Mesendoderm (in vitro differentiated cells): Measurements from ENCODE around the gene CDCA5.

Experiments
- DNase-seq: peaks from one replicate; pipeline ENCODE4 v3.0.0; 2013
- H2AK5ac ChIP-seq: 2 replicates; pipeline ENCODE4 v1.6.1; 2013; ENCODE audit warnings: low read length, inconsistent platforms
- H2BK120ac ChIP-seq: 2 replicates; pipeline ENCODE4 v1.6.1; 2013; ENCODE audit warnings: low read depth, mild to moderate bottlenecking, low read length, moderate library complexity, mixed read lengths
- H2BK15ac ChIP-seq: replicated peaks from 2 replicates; pipeline ENCODE4 v1.6.1; 2013; ENCODE audit warnings: low read depth, mild to moderate bottlenecking, moderate library complexity
- H2BK5ac ChIP-seq: 2 replicates; pipeline ENCODE4 v1.6.1; 2013; ENCODE audit warnings: low read length, inconsistent platforms
- H3K18ac ChIP-seq: 2 replicates; pipeline ENCODE4 v1.6.1; 2013; ENCODE audit warnings: mild to moderate bottlenecking, low read length, mixed read lengths
- H3K23ac ChIP-seq: one replicate; pipeline ENCODE4 v1.6.1; 2013; ENCODE audit warnings: low read length
- H3K27ac ChIP-seq: 2 replicates; pipeline ENCODE4 v1.5.1; 2013; ENCODE audit warnings: low read depth, mild to moderate bottlenecking, inconsistent platforms, low read length, moderate library complexity
- H3K27me3 ChIP-seq: 2 replicates; pipeline ENCODE4 v1.6.1; 2013; ENCODE audit warnings: low read length, control low read depth, mild to moderate bottlenecking, inconsistent platforms; ENCODE audit not compliant: insufficient read depth, poor library complexity
- H3K36me3 ChIP-seq: 2 replicates; pipeline ENCODE4 v1.6.1; 2013; ENCODE audit warnings: low read length, inconsistent platforms; ENCODE audit not compliant: control insufficient read depth, insufficient read depth
- H3K4ac ChIP-seq: one replicate; pipeline ENCODE4 v1.6.1; 2013; ENCODE audit warnings: low read depth, mild to moderate bottlenecking, low read length, moderate library complexity
- H3K4me1 ChIP-seq: 2 replicates; pipeline ENCODE4 v1.6.1; 2013; ENCODE audit warnings: low read depth, low read length, inconsistent platforms; ENCODE audit not compliant: control insufficient read depth
- H3K4me2 ChIP-seq: 2 replicates; pipeline ENCODE4 v1.6.1; 2013; ENCODE audit warnings: low read length
- H3K4me3 ChIP-seq: 2 replicates; pipeline ENCODE4 v1.5.1; 2013; ENCODE audit warnings: mild to moderate bottlenecking, low read length
- H3K56ac ChIP-seq: one replicate; pipeline ENCODE4 v1.6.1; 2013; ENCODE audit warnings: low read length
- H3K79me1 ChIP-seq: 2 replicates; pipeline ENCODE4 v1.6.1; 2013; ENCODE audit warnings: low read length, inconsistent platforms
- H3K79me2 ChIP-seq: 2 replicates; pipeline ENCODE4 v1.6.1; 2013; ENCODE audit warnings: mild to moderate bottlenecking, low read length; ENCODE audit not compliant: control insufficient read depth, insufficient read depth
- H3K9ac ChIP-seq: 2 replicates; pipeline ENCODE4 v1.6.1; 2013; ENCODE audit warnings: low read length, inconsistent platforms
- H4K5ac ChIP-seq: one replicate; pipeline ENCODE4 v1.6.1; 2013; ENCODE audit warnings: low read length
- H4K8ac ChIP-seq: one replicate; pipeline ENCODE4 v1.6.1; 2013; ENCODE audit warnings: low read depth, mild to moderate bottlenecking, control low read depth, low read length, moderate library complexity
- WGBS: extraction: QIAGEN DNeasy Blood & Tissue Kit; methylation state at CpG from one replicate; pipeline ENCODE4 v1.1.7; 2013; ENCODE audit warnings: low lambda C conversion rate, missing lambda C conversion rate; ENCODE audit not compliant: insufficient coverage; ENCODE audit errors: extremely low coverage; 5-methylcytosine and 5-hydroxymethylcytosine counted together

Gene CDCA5

GRCh38 chr11:65071907-65072630 lies 11.8 kb downstream of the CDCA5 start:
- Histone ChIP-seq H3K36me3 (peaks cover 3% of the 10 kb centered on the region), H3K4me3 (no peak overlapping the region), H3K18ac (no peak overlapping the region), H3K27ac (no peak overlapping the region), H3K9ac (no peak overlapping the region), H4K5ac (no peak overlapping the region), H3K4me2 (no peak overlapping the region), H2BK5ac (no peak overlapping the region), H3K27me3 (no peaks in the 10 kb centered on the region), H2BK15ac (no peak overlapping the region), H4K8ac (no peak overlapping the region), H2AK5ac (no peak overlapping the region), H3K23ac (no peak overlapping the region), H3K79me2 (no peaks in the 10 kb centered on the region), H3K56ac (no peak overlapping the region), H3K4ac (no peak overlapping the region), H2BK120ac (no peak overlapping the region), H3K4me1 (no peaks in the 10 kb centered on the region), H3K79me1 (peaks cover 3% of the 10 kb centered on the region)
- DNase-seq, result no peak
- WGBS, result no CpG with 5 or more reads among the region's 4 CpGs

GRCh38 chr11:65069217-65069616 lies 14.6 kb downstream of the CDCA5 start:
- no CpG with 5 or more reads among the region's 9 CpGs for WGBS
- Histone ChIP-seq H3K79me2 (no peaks in the 10 kb centered on the region), H2AK5ac (no peak overlapping the region), H2BK120ac (no peak overlapping the region), H3K27me3 (no peaks in the 10 kb centered on the region), H3K9ac (no peak overlapping the region), H3K79me1 (no peaks in the 10 kb centered on the region), H3K18ac (no peak overlapping the region), H4K5ac (no peak overlapping the region), H4K8ac (no peak overlapping the region), H3K4ac (no peak overlapping the region), H3K36me3 (no peaks in the 10 kb centered on the region), H3K23ac (no peak overlapping the region), H3K4me2 (no peak overlapping the region), H2BK15ac (no peak overlapping the region), H3K4me3 (no peak overlapping the region), H3K56ac (no peak overlapping the region), H3K27ac (no peak overlapping the region), H3K4me1 (no peaks in the 10 kb centered on the region), H2BK5ac (no peak overlapping the region)
- no peak for DNase-seq

- Histone ChIP-seq H3K79me2 (no peaks in the 10 kb centered on the region), H3K79me1 (no peaks in the 10 kb centered on the region), H3K27ac (no peak overlapping the region), H3K23ac (no peak overlapping the region), H3K4me2 (no peak overlapping the region), H4K8ac (no peak overlapping the region), H3K4ac (no peak overlapping the region), H3K27me3 (no peaks in the 10 kb centered on the region), H3K36me3 (no peaks in the 10 kb centered on the region), H3K9ac (no peak overlapping the region), H3K4me1 (no peaks in the 10 kb centered on the region), H3K56ac (no peak overlapping the region), H4K5ac (no peak overlapping the region), H2BK5ac (no peak overlapping the region), H3K4me3 (no peak overlapping the region), H2BK15ac (no peak overlapping the region), H3K18ac (no peak overlapping the region), H2BK120ac (no peak overlapping the region), H2AK5ac (no peak overlapping the region)
- WGBS, result no CpG with 5 or more reads among the region's 10 CpGs
- DNase-seq, result no peak
Measured at GRCh38 chr11:65067446-65067845, 16.4 kb downstream of the CDCA5 start.

GRCh38 chr11:65066805-65067291 lies 17.0 kb downstream of the CDCA5 start:
- no peaks in the 10 kb centered on the region for H3K27me3 ChIP-seq
- WGBS, result no CpG with 5 or more reads among the region's 4 CpGs
- no peak for DNase-seq

GRCh38 chr11:65066315-65066714 lies 17.5 kb downstream of the CDCA5 start:
- no peak for DNase-seq
- no peaks in the 10 kb centered on the region for H3K79me2 ChIP-seq
- H3K56ac ChIP-seq, result peak overlapping the region; percentile 60
- H3K4me2 ChIP-seq, result no peak overlapping the region
- H3K36me3 ChIP-seq, result no peaks in the 10 kb centered on the region
- WGBS, result no CpG with 5 or more reads among the region's 11 CpGs
- H2BK120ac ChIP-seq, result no peak overlapping the region
- no peaks in the 10 kb centered on the region for H3K27me3 ChIP-seq
- no peak overlapping the region for H3K9ac ChIP-seq
- no peak overlapping the region for H4K8ac ChIP-seq
- no peak overlapping the region for H2BK5ac ChIP-seq
- H3K4me3 ChIP-seq, result no peak overlapping the region
- no peaks in the 10 kb centered on the region for H3K79me1 ChIP-seq
- no peaks in the 10 kb centered on the region for H3K4me1 ChIP-seq
- no peak overlapping the region for H3K18ac ChIP-seq
- H4K5ac ChIP-seq, result no peak overlapping the region
- H3K4ac ChIP-seq, result no peak overlapping the region
- no peak overlapping the region for H2BK15ac ChIP-seq
- H2AK5ac ChIP-seq, result no peak overlapping the region
- H3K23ac ChIP-seq, result no peak overlapping the region
- H3K27ac ChIP-seq, result no peak overlapping the region

More at GRCh38 chr11:65066805-65067291, 17.0 kb downstream of the CDCA5 start:
- Histone ChIP-seq H3K79me2 (no peaks in the 10 kb centered on the region), H3K36me3 (no peaks in the 10 kb centered on the region), H3K23ac (no peak overlapping the region), H3K4me2 (no peak overlapping the region), H4K5ac (no peak overlapping the region), H3K4me3 (no peak overlapping the region), H3K79me1 (no peaks in the 10 kb centered on the region), H2BK5ac (no peak overlapping the region), H3K4ac (no peak overlapping the region), H3K56ac (peak overlapping the region; percentile 60), H4K8ac (no peak overlapping the region), H2BK120ac (no peak overlapping the region), H3K18ac (no peak overlapping the region), H3K27ac (no peak overlapping the region), H3K9ac (no peak overlapping the region), H2AK5ac (no peak overlapping the region), H3K4me1 (no peaks in the 10 kb centered on the region), H2BK15ac (no peak overlapping the region)

GRCh38 chr11:65065851-65066250 lies 18.0 kb downstream of the CDCA5 start:
- H3K27ac ChIP-seq, result no peak overlapping the region
- H2BK120ac ChIP-seq, result no peak overlapping the region
- no CpG with 5 or more reads among the region's 7 CpGs for WGBS
- H2BK15ac ChIP-seq, result no peak overlapping the region
- peak overlapping the region; percentile 25 for H3K56ac ChIP-seq
- H3K4me2 ChIP-seq, result no peak overlapping the region
- no peak overlapping the region for H3K23ac ChIP-seq
- H3K9ac ChIP-seq, result no peak overlapping the region
- H3K36me3 ChIP-seq, result no peaks in the 10 kb centered on the region
- H3K4me3 ChIP-seq, result no peak overlapping the region
- H3K4me1 ChIP-seq, result no peaks in the 10 kb centered on the region
- H4K5ac ChIP-seq, result no peak overlapping the region
- DNase-seq, result no peak
- no peak overlapping the region for H4K8ac ChIP-seq
- H2AK5ac ChIP-seq, result no peak overlapping the region
- no peak overlapping the region for H2BK5ac ChIP-seq
- H3K79me1 ChIP-seq, result no peaks in the 10 kb centered on the region
- H3K18ac ChIP-seq, result no peak overlapping the region
- no peak overlapping the region for H3K4ac ChIP-seq
- H3K27me3 ChIP-seq, result no peaks in the 10 kb centered on the region
- H3K79me2 ChIP-seq, result no peaks in the 10 kb centered on the region
